Heart left ventricle (tissue), 13 donors: ENCODE results near the gene GPR25.

Source experiments
- CTCF ChIP-seq, 12 donors: fragments of 200-600 bp; sonication (generic) in 4 of 12; IDR thresholded peaks; one replicate each; pipeline versions ENCODE4 v1.5.0 to v1.8.0; 2018 to 2022; ENCODE audit warnings: antibody characterized with exemption in 12 of 12, mild to moderate bottlenecking in 5 of 12
- POLR2A ChIP-seq, 2 donors: fragments of 450-650 bp; IDR thresholded peaks; one replicate each; pipeline ENCODE4 v1.6.1; 2017; ENCODE audit warnings: antibody characterized with exemption in 2 of 2, mild to moderate bottlenecking in 2 of 2, moderate library complexity in 2 of 2
- donor health status: ischemic (EF 13 %, LVEDD 7.1; RV severe dilation, severe dysfunction).
- donor health status: DM: no; HTN: yes; CAD: no.
- donor health status: DM: no; HTN: no; CAD: no.
- donor health status: ischemic (EF 25% LVEDD 6.9; RV normal size, moderate dysfunction).
- donor health status: ischemic (EF 25% LVEDD 5.7; RV mildly dilated, moderate dysfunction).
- donor health status: ischemic (EF 35%, LVEDD 5.7; RV mildly dilated, moderate dysfunction).
- donor health status: nonischemic (EF 11% LVEDD 7.7; RV severe dilation, severe dysfunction).
- donor health status: DM: yes; HTN: yes; CAD: no.
- donor health status: PGD.
- donor health status: ischemic (EF 29% LVEDD 5.4; RV normal size, mild dysfunction).
- donor health status: nonischemic (EF 23%, LVEDD 6.1; RV moderate dilation, normal function).

GRCh38 chr1:200869753-200870391, 2.9 kb upstream of the GPR25 start:
- TF ChIP-seq CTCF (IDR thresholded peaks at IDR 0.05) = no peak
- no peak for TF ChIP-seq POLR2A (IDR thresholded peaks at IDR 0.05)
